Measurements from ENCODE around the gene NUP210. TPM values are rescaled to one million over a fixed set of nuclear protein-coding genes. Genes with fewer than 3 reads are reported as not detected.

NUP210 gene
- total and polyA plus RNA-seq, 2 experiments from 2014 or later = 13.8 to 73.9 TPM

DNA sequence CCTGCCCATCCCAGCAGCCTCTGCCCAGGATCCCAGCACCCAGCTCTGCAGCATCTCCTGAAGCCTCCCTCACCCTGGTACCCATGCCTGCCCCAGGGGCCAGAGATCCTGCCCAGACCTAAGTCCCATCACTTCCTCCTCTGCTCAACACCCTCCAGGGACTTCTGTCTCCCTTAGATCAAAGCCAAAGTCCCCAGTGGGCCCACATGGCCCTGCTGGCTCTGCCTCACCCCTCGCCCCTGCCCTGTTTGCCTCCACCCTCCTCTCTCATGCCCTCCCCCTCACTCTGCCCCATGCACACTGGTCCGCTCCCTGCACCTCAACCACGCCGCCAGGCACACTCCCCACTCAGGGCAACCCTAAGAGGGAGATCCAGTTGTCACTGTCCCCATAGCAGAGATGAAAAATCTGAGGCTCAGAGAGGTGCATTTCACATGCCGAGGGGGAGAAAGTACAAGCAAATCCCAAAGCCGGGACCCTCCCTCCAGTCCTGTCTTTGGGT, 146.5 kb downstream of the NUP210 start:
- Histone ChIP-seq H3F3A (replicated peaks; ENCODE audit: low read depth) (no peaks in the 10 kb centered on the region), H3K79me2 (replicated peaks; ENCODE audit: insufficient read depth) (no peaks in the 10 kb centered on the region), H2AFZ (no peak overlapping the region), H3K4me2 (no peak overlapping the region), H4K20me1 (replicated peaks; ENCODE audit: insufficient read depth) (no peaks in the 10 kb centered on the region), H3K36me3 (ENCODE audit: insufficient read depth) (no peaks in the 10 kb centered on the region), H3K4me3 (no peak overlapping the region), H3K27ac (ENCODE audit: low read depth) (no peak overlapping the region), H3K4me1 (ENCODE audit: insufficient read depth) (no peaks in the 10 kb centered on the region), H3K9me2 (ENCODE audit: insufficient read depth) (no peaks in the 10 kb centered on the region), H3K27me3 (ENCODE audit: insufficient read depth) (no peaks in the 10 kb centered on the region)
- Mint-ChIP-seq H3K4me1 (peaks cover 15% of the 10 kb centered on the region), H3K9me3 (peaks cover 6% of the 10 kb centered on the region; the same call in 2 of the 3 replicates), H3K27me3 (ENCODE audit: insufficient read depth, low read depth, poor library complexity) (peaks cover 8% of the 10 kb centered on the region), H3K4me3 (no peak overlapping the region), H3K27ac (no peak overlapping the region), H3K36me3 (ENCODE audit: low read depth) (peaks cover 7% of the 10 kb centered on the region; the same call in 1 of the 3 replicates)
- DNase-seq (ENCODE audit: low spot score) = no peak
- no peak for ATAC-seq
- TF ChIP-seq CREB1 (CRISPR knock-in tag; IDR thresholded peaks at IDR 0.05; ENCODE audit: low read depth) (no peak), ZNF331 (CRISPR knock-in tag; IDR thresholded peaks at IDR 0.05; ENCODE audit: low read depth) (no peak), POLR2AphosphoS5 (IDR thresholded peaks at IDR 0.05; ENCODE audit: low read depth) (no peak), EZH2 (IDR thresholded peaks at IDR 0.05; ENCODE audit: low read depth, unreplicated experiment) (no peak), CTCF (conservative IDR thresholded peaks at IDR 0.05; ENCODE audit: low read depth in 2 of 2) (no peak), NANOG (IDR thresholded peaks at IDR 0.05; ENCODE audit: borderline replicate concordance) (no peak), JUNB (IDR thresholded peaks at IDR 0.05; ENCODE audit: unreplicated experiment) (no peak), ZNF114 (CRISPR knock-in tag; IDR thresholded peaks at IDR 0.05) (no peak), EZH2phosphoT487 (IDR thresholded peaks at IDR 0.05; ENCODE audit: unreplicated experiment) (no peak)
- TF ChIP-seq, protein P1, sequence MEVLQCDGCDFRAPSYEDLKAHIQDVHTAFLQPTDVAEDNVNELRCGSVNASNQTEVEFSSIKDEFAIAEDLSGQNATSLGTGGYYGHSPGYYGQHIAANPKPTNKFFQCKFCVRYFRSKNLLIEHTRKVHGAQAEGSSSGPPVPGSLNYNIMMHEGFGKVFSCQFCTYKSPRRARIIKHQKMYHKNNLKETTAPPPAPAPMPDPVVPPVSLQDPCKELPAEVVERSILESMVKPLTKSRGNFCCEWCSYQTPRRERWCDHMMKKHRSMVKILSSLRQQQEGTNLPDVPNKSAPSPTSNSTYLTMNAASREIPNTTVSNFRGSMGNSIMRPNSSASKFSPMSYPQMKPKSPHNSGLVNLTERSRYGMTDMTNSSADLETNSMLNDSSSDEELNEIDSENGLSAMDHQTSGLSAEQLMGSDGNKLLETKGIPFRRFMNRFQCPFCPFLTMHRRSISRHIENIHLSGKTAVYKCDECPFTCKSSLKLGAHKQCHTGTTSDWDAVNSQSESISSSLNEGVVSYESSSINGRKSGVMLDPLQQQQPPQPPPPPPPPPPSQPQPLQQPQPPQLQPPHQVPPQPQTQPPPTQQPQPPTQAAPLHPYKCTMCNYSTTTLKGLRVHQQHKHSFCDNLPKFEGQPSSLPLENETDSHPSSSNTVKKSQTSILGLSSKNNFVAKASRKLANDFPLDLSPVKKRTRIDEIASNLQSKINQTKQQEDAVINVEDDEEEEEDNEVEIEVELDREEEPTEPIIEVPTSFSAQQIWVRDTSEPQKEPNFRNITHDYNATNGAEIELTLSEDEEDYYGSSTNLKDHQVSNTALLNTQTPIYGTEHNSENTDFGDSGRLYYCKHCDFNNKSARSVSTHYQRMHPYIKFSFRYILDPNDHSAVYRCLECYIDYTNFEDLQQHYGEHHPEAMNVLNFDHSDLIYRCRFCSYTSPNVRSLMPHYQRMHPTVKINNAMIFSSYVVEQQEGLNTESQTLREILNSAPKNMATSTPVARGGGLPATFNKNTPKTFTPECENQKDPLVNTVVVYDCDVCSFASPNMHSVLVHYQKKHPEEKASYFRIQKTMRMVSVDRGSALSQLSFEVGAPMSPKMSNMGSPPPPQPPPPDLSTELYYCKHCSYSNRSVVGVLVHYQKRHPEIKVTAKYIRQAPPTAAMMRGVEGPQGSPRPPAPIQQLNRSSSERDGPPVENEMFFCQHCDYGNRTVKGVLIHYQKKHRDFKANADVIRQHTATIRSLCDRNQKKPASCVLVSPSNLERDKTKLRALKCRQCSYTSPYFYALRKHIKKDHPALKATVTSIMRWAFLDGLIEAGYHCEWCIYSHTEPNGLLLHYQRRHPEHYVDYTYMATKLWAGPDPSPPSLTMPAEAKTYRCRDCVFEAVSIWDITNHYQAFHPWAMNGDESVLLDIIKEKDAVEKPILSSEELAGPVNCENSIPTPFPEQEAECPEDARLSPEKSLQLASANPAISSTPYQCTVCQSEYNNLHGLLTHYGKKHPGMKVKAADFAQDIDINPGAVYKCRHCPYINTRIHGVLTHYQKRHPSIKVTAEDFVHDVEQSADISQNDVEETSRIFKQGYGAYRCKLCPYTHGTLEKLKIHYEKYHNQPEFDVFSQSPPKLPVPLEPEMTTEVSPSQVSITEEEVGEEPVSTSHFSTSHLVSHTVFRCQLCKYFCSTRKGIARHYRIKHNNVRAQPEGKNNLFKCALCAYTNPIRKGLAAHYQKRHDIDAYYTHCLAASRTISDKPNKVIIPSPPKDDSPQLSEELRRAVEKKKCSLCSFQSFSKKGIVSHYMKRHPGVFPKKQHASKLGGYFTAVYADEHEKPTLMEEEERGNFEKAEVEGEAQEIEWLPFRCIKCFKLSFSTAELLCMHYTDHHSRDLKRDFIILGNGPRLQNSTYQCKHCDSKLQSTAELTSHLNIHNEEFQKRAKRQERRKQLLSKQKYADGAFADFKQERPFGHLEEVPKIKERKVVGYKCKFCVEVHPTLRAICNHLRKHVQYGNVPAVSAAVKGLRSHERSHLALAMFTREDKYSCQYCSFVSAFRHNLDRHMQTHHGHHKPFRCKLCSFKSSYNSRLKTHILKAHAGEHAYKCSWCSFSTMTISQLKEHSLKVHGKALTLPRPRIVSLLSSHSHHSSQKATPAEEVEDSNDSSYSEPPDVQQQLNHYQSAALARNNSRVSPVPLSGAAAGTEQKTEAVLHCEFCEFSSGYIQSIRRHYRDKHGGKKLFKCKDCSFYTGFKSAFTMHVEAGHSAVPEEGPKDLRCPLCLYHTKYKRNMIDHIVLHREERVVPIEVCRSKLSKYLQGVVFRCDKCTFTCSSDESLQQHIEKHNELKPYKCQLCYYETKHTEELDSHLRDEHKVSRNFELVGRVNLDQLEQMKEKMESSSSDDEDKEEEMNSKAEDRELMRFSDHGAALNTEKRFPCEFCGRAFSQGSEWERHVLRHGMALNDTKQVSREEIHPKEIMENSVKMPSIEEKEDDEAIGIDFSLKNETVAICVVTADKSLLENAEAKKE (CRISPR knock-in tag; IDR thresholded peaks at IDR 0.05) = no peak

All from GM23338 (cell line).